Endodermal cell (in vitro differentiated cells): Measurements from ENCODE around the gene VPS52. TPM values are rescaled to one million over a fixed set of nuclear protein-coding genes. Genes with fewer than 3 reads are reported as not detected.

Experiments
- DNase-seq: peaks from one replicate; pipeline ENCODE4 v3.0.0-alpha.2; 2017
- H3K27ac ChIP-seq: 2 replicates; pipeline ENCODE4 v1.5.1; 2013; ENCODE audit warnings: mild to moderate bottlenecking, low read depth, low read length, moderate library complexity
- H3K27me3 ChIP-seq: 2 replicates; pipeline ENCODE4 v1.6.1; 2013; ENCODE audit warnings: mild to moderate bottlenecking, low read length, moderate library complexity; ENCODE audit not compliant: insufficient read depth, control insufficient read depth, poor library complexity, severe bottlenecking
- H3K36me3 ChIP-seq: 2 replicates; pipeline ENCODE4 v1.7.0; 2013; ENCODE audit warnings: mild to moderate bottlenecking, low read length, moderate library complexity; ENCODE audit not compliant: control insufficient read depth, insufficient read depth
- H3K4me1 ChIP-seq: one replicate; pipeline ENCODE4 v1.7.0; 2013; ENCODE audit warnings: low read length; ENCODE audit not compliant: control insufficient read depth, insufficient read depth
- H3K4me3 ChIP-seq: 2 replicates; pipeline ENCODE4 v1.5.1; 2013; ENCODE audit warnings: mild to moderate bottlenecking, low read length, moderate library complexity
- H3K9ac ChIP-seq: 2 replicates; pipeline ENCODE4 v1.6.1; 2013; ENCODE audit warnings: mild to moderate bottlenecking, low read length, moderate library complexity; ENCODE audit not compliant: poor library complexity, severe bottlenecking; ENCODE audit errors: extremely low read depth
- H3K9me3 ChIP-seq: 2 replicates; pipeline ENCODE4 v1.6.1; 2013; ENCODE audit warnings: mild to moderate bottlenecking, low read length, moderate library complexity; ENCODE audit not compliant: control insufficient read depth
- H3K27ac Mint-ChIP-seq: 2 replicates; pipeline ENCODE4 v1.8.0; 2020; ENCODE audit warnings: mixed read lengths
- H3K27me3 Mint-ChIP-seq: 2 replicates; pipeline ENCODE4 v1.8.0; 2021; ENCODE audit warnings: mild to moderate bottlenecking, mixed read lengths; ENCODE audit not compliant: insufficient read depth
- H3K36me3 Mint-ChIP-seq: 2 replicates; pipeline ENCODE4 v1.8.0; 2020; ENCODE audit warnings: low read depth, mixed read lengths
- H3K4me1 Mint-ChIP-seq: 2 replicates; pipeline ENCODE4 v1.8.0; 2020; ENCODE audit warnings: mixed read lengths
- H3K4me3 Mint-ChIP-seq: 2 replicates; pipeline ENCODE4 v1.8.0; 2020; ENCODE audit warnings: mild to moderate bottlenecking, moderate library complexity, mixed read lengths
- H3K9me3 Mint-ChIP-seq: 2 replicates; pipeline ENCODE4 v1.8.0; 2020; ENCODE audit warnings: mild to moderate bottlenecking, mixed read lengths
- CTCF ChIP-seq: fragments of 200-600 bp; sonication (generic); conservative IDR thresholded peaks from 2 replicates; pipeline ENCODE4 v1.5.0; 2021; ENCODE audit warnings: antibody characterized with exemption, mild to moderate bottlenecking
- WGBS, 2 experiments: methylation state at CpG; one replicate each; pipeline versions ENCODE4 v1.1.5 to v1.1.7; 2013; ENCODE audit warnings: missing lambda C conversion rate in 2 of 2, mixed read lengths in 1 of 2; ENCODE audit not compliant: insufficient coverage in 1 of 2, insufficient read length in 1 of 2; 5-methylcytosine and 5-hydroxymethylcytosine counted together
- total RNA-seq, 2 donors: library from RNA; stranded (reverse); fragmentation: NEBNext Ultra II Directional in 1 of 2; extraction: Animal tissue kit (Norgen Biotek cat#: 25700) in 1 of 2; gene quantifications; 2 replicates in 1 of 2; 3 replicates in 1 of 2; pipeline ENCODE4 v1.2.1, GENCODE V29; 2021

The VPS52 gene
- total RNA-seq, 2 donors from 2014 or later, result 51.4 to 63.9 TPM

GRCh38 chr6:33317669-33318425 lies 46.2 kb upstream of the VPS52 start, which contains the start of gene ZBTB22:
ZBTB22 (minus strand) TSS chr6:33317744; CDS start chr6:33316916, 828 bp downstream.
- peaks cover 17% of the 10 kb centered on the region for H3K4me1 ChIP-seq
- H3K36me3 ChIP-seq, result peaks cover 30% of the 10 kb centered on the region
- H3K9me3 ChIP-seq, result no peaks in the 10 kb centered on the region
- Mint-ChIP-seq H3K9me3 (no peaks in the 10 kb centered on the region), H3K4me3 (peak within 1 kb of the TSS; percentile 87), H3K36me3 (peaks cover 36% of the 10 kb centered on the region), H3K27me3 (peaks cover 11% of the 10 kb centered on the region), H3K27ac (peak within 1 kb of the TSS; percentile 99), H3K4me1 (peaks cover 40% of the 10 kb centered on the region)
- peak; percentile 99 for DNase-seq
- H3K27me3 ChIP-seq, result peaks cover 10% of the 10 kb centered on the region
- H3K27ac ChIP-seq, result peak within 1 kb of the TSS; percentile 55
- WGBS, 2 experiments, result 2 to 3% methylated on average over 21 to 44 of the region's 44 CpGs
- H3K4me3 ChIP-seq, result peak within 1 kb of the TSS; percentile 89
- H3K9ac ChIP-seq, result peak within 1 kb of the TSS; percentile 31
- no peak for TF ChIP-seq CTCF

GRCh38 chr6:33317419-33317668 lies 45.7 kb upstream of the VPS52 start:
- Histone ChIP-seq H3K4me1 (peaks cover 17% of the 10 kb centered on the region), H3K9me3 (no peaks in the 10 kb centered on the region), H3K36me3 (peaks cover 30% of the 10 kb centered on the region), H3K27ac (no peak overlapping the region), H3K4me3 (peak overlapping the region; percentile 43), H3K27me3 (peaks cover 12% of the 10 kb centered on the region), H3K9ac (no peak overlapping the region)
- TF ChIP-seq CTCF, result no peak
- H3K4me1 Mint-ChIP-seq, result peaks cover 43% of the 10 kb centered on the region
- DNase-seq, result no peak
- H3K27ac Mint-ChIP-seq, result peak overlapping the region; percentile 74
- no peaks in the 10 kb centered on the region for H3K9me3 Mint-ChIP-seq
- peaks cover 36% of the 10 kb centered on the region for H3K36me3 Mint-ChIP-seq
- 0 to 1% methylated on average over 1 to 14 of the region's 27 CpGs for WGBS, 2 experiments
- H3K4me3 Mint-ChIP-seq, result peak overlapping the region; percentile 87
- H3K27me3 Mint-ChIP-seq, result peaks cover 12% of the 10 kb centered on the region

- H3K4me1 Mint-ChIP-seq, result peaks cover 43% of the 10 kb centered on the region
- Histone ChIP-seq H3K9ac (no peak overlapping the region), H3K4me1 (peaks cover 17% of the 10 kb centered on the region), H3K4me3 (peak overlapping the region; percentile 43), H3K9me3 (no peaks in the 10 kb centered on the region), H3K27ac (no peak overlapping the region), H3K27me3 (peaks cover 17% of the 10 kb centered on the region), H3K36me3 (peaks cover 30% of the 10 kb centered on the region)
- peaks cover 36% of the 10 kb centered on the region for H3K36me3 Mint-ChIP-seq
- TF ChIP-seq CTCF, result no peak
- peaks cover 13% of the 10 kb centered on the region for H3K27me3 Mint-ChIP-seq
- WGBS, 2 experiments, result 76 to 77% methylated on average over 14 to 17 of the region's 19 CpGs
- peak overlapping the region; percentile 87 for H3K4me3 Mint-ChIP-seq
- no peaks in the 10 kb centered on the region for H3K9me3 Mint-ChIP-seq
- peak; percentile 49 for DNase-seq
- peak overlapping the region; percentile 74 for H3K27ac Mint-ChIP-seq
Observed at GRCh38 chr6:33316603-33317418, 45.1 kb upstream of the VPS52 start.
